IPS-20b (cell line): ENCODE measurements around the gene EEFSEC.

Experiments
- H3K27ac ChIP-seq: one replicate; pipeline ENCODE4 v1.5.1; 2013; ENCODE audit warnings: low read length
- H3K27me3 ChIP-seq: 2 replicates; pipeline ENCODE4 v1.6.1; 2013; ENCODE audit warnings: mild to moderate bottlenecking, low read length, inconsistent platforms; ENCODE audit not compliant: insufficient read depth
- H3K36me3 ChIP-seq: 2 replicates; pipeline ENCODE4 v1.6.1; 2013; ENCODE audit warnings: low read depth, mild to moderate bottlenecking, inconsistent platforms, low read length, moderate library complexity; ENCODE audit not compliant: insufficient read depth
- H3K4me1 ChIP-seq: 2 replicates; pipeline ENCODE4 v1.6.1; 2013; ENCODE audit warnings: mild to moderate bottlenecking, control low read depth, inconsistent platforms, low read length, moderate library complexity; ENCODE audit not compliant: insufficient read depth
- H3K4me3 ChIP-seq: 2 replicates; pipeline ENCODE4 v1.5.1; 2013; ENCODE audit warnings: mild to moderate bottlenecking, low read length, inconsistent platforms
- H3K9ac ChIP-seq: 2 replicates; pipeline ENCODE4 v1.6.1; 2013; ENCODE audit warnings: low read depth, mild to moderate bottlenecking, inconsistent platforms, low read length, moderate library complexity
- H3K9me3 ChIP-seq: 2 replicates; pipeline ENCODE4 v1.6.1; 2013; ENCODE audit warnings: mild to moderate bottlenecking, low read depth, low read length, inconsistent platforms; ENCODE audit not compliant: insufficient read depth

Gene EEFSEC

GRCh38 chr3:128310286-128311058 lies 157.2 kb downstream of the EEFSEC start:
- no peaks in the 10 kb centered on the region for H3K9me3 ChIP-seq
- no peaks in the 10 kb centered on the region for H3K4me1 ChIP-seq
- no peaks in the 10 kb centered on the region for H3K27me3 ChIP-seq
- H3K27ac ChIP-seq: no peak overlapping the region
- no peak overlapping the region for H3K9ac ChIP-seq
- H3K4me3 ChIP-seq: no peak overlapping the region
- no peaks in the 10 kb centered on the region for H3K36me3 ChIP-seq

GRCh38 chr3:128311441-128311844 lies 158.2 kb downstream of the EEFSEC start:
- Histone ChIP-seq H3K4me1 (no peaks in the 10 kb centered on the region), H3K9me3 (no peaks in the 10 kb centered on the region)

GRCh38 chr3:128312271-128312670 lies 159.0 kb downstream of the EEFSEC start:
- no peaks in the 10 kb centered on the region for H3K4me1 ChIP-seq

More at GRCh38 chr3:128311441-128311844, 158.2 kb downstream of the EEFSEC start:
- Histone ChIP-seq H3K27ac (no peak overlapping the region), H3K36me3 (no peaks in the 10 kb centered on the region), H3K4me3 (no peak overlapping the region), H3K9ac (no peak overlapping the region), H3K27me3 (no peaks in the 10 kb centered on the region)

GRCh38 chr3:128313071-128313725 lies 159.9 kb downstream of the EEFSEC start:
- Histone ChIP-seq H3K27me3 (no peaks in the 10 kb centered on the region), H3K4me1 (no peaks in the 10 kb centered on the region), H3K9me3 (no peaks in the 10 kb centered on the region), H3K9ac (no peak overlapping the region), H3K4me3 (no peak overlapping the region), H3K27ac (no peak overlapping the region), H3K36me3 (no peaks in the 10 kb centered on the region)

More at GRCh38 chr3:128312271-128312670, 159.0 kb downstream of the EEFSEC start:
- Histone ChIP-seq H3K4me3 (no peak overlapping the region), H3K36me3 (no peaks in the 10 kb centered on the region), H3K9ac (no peak overlapping the region), H3K9me3 (no peaks in the 10 kb centered on the region), H3K27me3 (no peaks in the 10 kb centered on the region), H3K27ac (no peak overlapping the region)

- H3K36me3 ChIP-seq: no peaks in the 10 kb centered on the region
- H3K27ac ChIP-seq: no peak overlapping the region
- H3K4me1 ChIP-seq: no peaks in the 10 kb centered on the region
- H3K4me3 ChIP-seq: no peak overlapping the region
- no peaks in the 10 kb centered on the region for H3K27me3 ChIP-seq
- H3K9ac ChIP-seq: no peak overlapping the region
- no peaks in the 10 kb centered on the region for H3K9me3 ChIP-seq
Measured at GRCh38 chr3:128313935-128314334, 160.7 kb downstream of the EEFSEC start.

- Histone ChIP-seq H3K27ac (no peak overlapping the region), H3K4me1 (no peaks in the 10 kb centered on the region), H3K9ac (no peak overlapping the region), H3K27me3 (no peaks in the 10 kb centered on the region), H3K9me3 (no peaks in the 10 kb centered on the region), H3K4me3 (no peak overlapping the region), H3K36me3 (no peaks in the 10 kb centered on the region)
Measured at GRCh38 chr3:128315313-128315712, 162.0 kb downstream of the EEFSEC start.

- Histone ChIP-seq H3K4me3 (no peak overlapping the region), H3K9me3 (no peaks in the 10 kb centered on the region), H3K27me3 (no peaks in the 10 kb centered on the region), H3K4me1 (no peaks in the 10 kb centered on the region), H3K9ac (no peak overlapping the region), H3K36me3 (no peaks in the 10 kb centered on the region), H3K27ac (no peak overlapping the region)
Measured at GRCh38 chr3:128316481-128316891, 163.2 kb downstream of the EEFSEC start.

GRCh38 chr3:128317101-128317697 lies 163.9 kb downstream of the EEFSEC start:
- Histone ChIP-seq H3K4me1 (no peaks in the 10 kb centered on the region), H3K9ac (no peak overlapping the region), H3K4me3 (no peak overlapping the region), H3K36me3 (no peaks in the 10 kb centered on the region), H3K27me3 (no peaks in the 10 kb centered on the region), H3K9me3 (no peaks in the 10 kb centered on the region), H3K27ac (no peak overlapping the region)

GRCh38 chr3:128317698-128318231 lies 164.5 kb downstream of the EEFSEC start:
- Histone ChIP-seq H3K27ac (no peak overlapping the region), H3K9ac (no peak overlapping the region), H3K36me3 (no peaks in the 10 kb centered on the region), H3K4me3 (no peak overlapping the region), H3K9me3 (no peaks in the 10 kb centered on the region), H3K4me1 (no peaks in the 10 kb centered on the region), H3K27me3 (no peaks in the 10 kb centered on the region)

GRCh38 chr3:128318275-128318941 lies 165.1 kb downstream of the EEFSEC start:
- no peaks in the 10 kb centered on the region for H3K4me1 ChIP-seq
- H3K9me3 ChIP-seq: no peaks in the 10 kb centered on the region
- no peak overlapping the region for H3K4me3 ChIP-seq
- no peaks in the 10 kb centered on the region for H3K27me3 ChIP-seq
- no peak overlapping the region for H3K9ac ChIP-seq
- no peaks in the 10 kb centered on the region for H3K36me3 ChIP-seq
- no peak overlapping the region for H3K27ac ChIP-seq

GRCh38 chr3:128319107-128319506 lies 165.8 kb downstream of the EEFSEC start:
- H3K27me3 ChIP-seq: no peaks in the 10 kb centered on the region
- no peak overlapping the region for H3K9ac ChIP-seq
- H3K4me3 ChIP-seq: no peak overlapping the region
- H3K27ac ChIP-seq: no peak overlapping the region
- H3K36me3 ChIP-seq: no peaks in the 10 kb centered on the region
- H3K9me3 ChIP-seq: no peaks in the 10 kb centered on the region
- no peaks in the 10 kb centered on the region for H3K4me1 ChIP-seq
